B cell (primary cell): Measurements from ENCODE around the gene PRRT2.

Experiments used
- EZH2 ChIP-seq: IDR thresholded peaks from 2 replicates; pipeline ENCODE4 v1.6.1; 2012; ENCODE audit warnings: borderline replicate concordance, low read depth, mild to moderate bottlenecking, moderate library complexity, low read length; ENCODE audit not compliant: insufficient read depth, poor library complexity, severe bottlenecking
- TF ChIP-seq, protein P1 (sequence below): fragments of 200-600 bp; IDR thresholded peaks from one replicate; pipeline ENCODE4 v1.8.0; 2022; ENCODE audit warnings: antibody characterized with exemption, mild to moderate bottlenecking

DNA sequence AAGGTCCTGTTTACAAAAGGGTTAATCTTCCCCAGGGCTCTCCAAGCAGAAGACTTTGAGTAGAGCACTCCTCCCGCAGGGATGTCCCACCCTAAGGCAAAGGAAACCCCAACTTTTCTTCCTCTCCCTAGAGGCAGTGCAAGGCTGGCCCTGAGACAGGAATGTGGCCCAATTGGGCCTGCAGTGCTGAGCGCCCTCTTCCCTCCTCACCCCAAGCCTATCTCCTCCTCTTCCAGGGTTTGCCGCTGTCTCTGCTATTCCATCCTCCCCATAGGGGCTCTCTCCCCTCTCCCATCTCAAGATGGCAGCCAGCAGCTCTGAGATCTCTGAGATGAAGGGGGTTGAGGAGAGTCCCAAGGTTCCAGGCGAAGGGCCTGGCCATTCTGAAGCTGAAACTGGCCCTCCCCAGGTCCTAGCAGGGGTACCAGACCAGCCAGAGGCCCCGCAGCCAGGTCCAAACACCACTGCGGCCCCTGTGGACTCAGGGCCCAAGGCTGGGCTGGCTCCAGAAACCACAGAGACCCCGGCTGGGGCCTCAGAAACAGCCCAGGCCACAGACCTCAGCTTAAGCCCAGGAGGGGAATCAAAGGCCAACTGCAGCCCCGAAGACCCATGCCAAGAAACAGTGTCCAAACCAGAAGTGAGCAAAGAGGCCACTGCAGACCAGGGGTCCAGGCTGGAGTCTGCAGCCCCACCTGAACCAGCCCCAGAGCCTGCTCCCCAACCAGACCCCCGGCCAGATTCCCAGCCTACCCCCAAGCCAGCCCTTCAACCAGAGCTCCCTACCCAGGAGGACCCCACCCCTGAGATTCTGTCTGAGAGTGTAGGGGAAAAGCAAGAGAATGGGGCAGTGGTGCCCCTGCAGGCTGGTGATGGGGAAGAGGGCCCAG, 1.0 kb downstream of the PRRT2 start:
- TF ChIP-seq, protein P1, sequence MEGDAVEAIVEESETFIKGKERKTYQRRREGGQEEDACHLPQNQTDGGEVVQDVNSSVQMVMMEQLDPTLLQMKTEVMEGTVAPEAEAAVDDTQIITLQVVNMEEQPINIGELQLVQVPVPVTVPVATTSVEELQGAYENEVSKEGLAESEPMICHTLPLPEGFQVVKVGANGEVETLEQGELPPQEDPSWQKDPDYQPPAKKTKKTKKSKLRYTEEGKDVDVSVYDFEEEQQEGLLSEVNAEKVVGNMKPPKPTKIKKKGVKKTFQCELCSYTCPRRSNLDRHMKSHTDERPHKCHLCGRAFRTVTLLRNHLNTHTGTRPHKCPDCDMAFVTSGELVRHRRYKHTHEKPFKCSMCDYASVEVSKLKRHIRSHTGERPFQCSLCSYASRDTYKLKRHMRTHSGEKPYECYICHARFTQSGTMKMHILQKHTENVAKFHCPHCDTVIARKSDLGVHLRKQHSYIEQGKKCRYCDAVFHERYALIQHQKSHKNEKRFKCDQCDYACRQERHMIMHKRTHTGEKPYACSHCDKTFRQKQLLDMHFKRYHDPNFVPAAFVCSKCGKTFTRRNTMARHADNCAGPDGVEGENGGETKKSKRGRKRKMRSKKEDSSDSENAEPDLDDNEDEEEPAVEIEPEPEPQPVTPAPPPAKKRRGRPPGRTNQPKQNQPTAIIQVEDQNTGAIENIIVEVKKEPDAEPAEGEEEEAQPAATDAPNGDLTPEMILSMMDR, result no peak
- TF ChIP-seq EZH2, result no peak
